DMS79 (cell line): ENCODE measurements around the gene CTDSPL.
"Not testable (repeated sequence)": the region's sequence is repeated elsewhere in the genome, so short reads cannot be mapped to it uniquely, and the experiment has no call there.

Experiments
- DNase-seq: peaks from one replicate; lab custom pipeline; 2025; lab: John Stamatoyannopoulos, UW

Gene CTDSPL

GRCh38 chr3:37861620-37862041, at the start of gene CTDSPL:
CTDSPL (plus strand) TSS chr3:37861880; CDS start chr3:37862200, 320 bp downstream.
- no peak for DNase-seq

- DNase-seq = no peak
These were observed 49.2 kb upstream of the CTDSPL start for GRCh38 chr3:37812499-37812896.

GRCh38 chr3:37813403-37813802, 48.3 kb upstream of the CTDSPL start:
- DNase-seq = no peak

GRCh38 chr3:37814547-37814946, 47.1 kb upstream of the CTDSPL start:
- DNase-seq = peak; percentile 1

GRCh38 chr3:37815156-37815555, 46.5 kb upstream of the CTDSPL start:
- DNase-seq = not testable (repeated sequence)

- no peak for DNase-seq
These were observed 45.4 kb upstream of the CTDSPL start for GRCh38 chr3:37816271-37816670.

GRCh38 chr3:37819591-37819990, 42.1 kb upstream of the CTDSPL start:
- DNase-seq = no peak

- no peak for DNase-seq
These were observed 41.4 kb upstream of the CTDSPL start for GRCh38 chr3:37820286-37820685.

GRCh38 chr3:37823189-37823588, 38.5 kb upstream of the CTDSPL start:
- DNase-seq = no peak

- no peak for DNase-seq
These were observed 37.4 kb upstream of the CTDSPL start for GRCh38 chr3:37824090-37824953.

GRCh38 chr3:37824954-37825328, 36.7 kb upstream of the CTDSPL start:
- no peak for DNase-seq

- DNase-seq = no peak
These were observed 35.8 kb upstream of the CTDSPL start for GRCh38 chr3:37825744-37826400.

- DNase-seq = no peak
These were observed 35.2 kb upstream of the CTDSPL start for GRCh38 chr3:37826502-37826901.

- no peak for DNase-seq
These were observed 34.7 kb upstream of the CTDSPL start for GRCh38 chr3:37826933-37827332.

GRCh38 chr3:37832480-37832879, 29.2 kb upstream of the CTDSPL start:
- no peak for DNase-seq

GRCh38 chr3:37833302-37834186, 28.1 kb upstream of the CTDSPL start:
- no peak for DNase-seq

GRCh38 chr3:37836589-37836988, 25.1 kb upstream of the CTDSPL start:
- no peak for DNase-seq

- no peak for DNase-seq
These were observed 14.0 kb upstream of the CTDSPL start for GRCh38 chr3:37847689-37848088.

GRCh38 chr3:37849146-37849923, 12.3 kb upstream of the CTDSPL start:
- DNase-seq = no peak

- no peak for DNase-seq
These were observed 9.6 kb upstream of the CTDSPL start for GRCh38 chr3:37852097-37852496.

GRCh38 chr3:37852771-37853170, 8.9 kb upstream of the CTDSPL start:
- no peak for DNase-seq
